Fibroblast of skin of right biceps (primary cell): Measurements from ENCODE around the gene LRRC74A.
A peak's percentile ranks its signal among the peaks of the same experiment; 100 is the strongest.

Source experiments
- DNase-seq: peaks from one replicate; pipeline ENCODE4 v3.0.0-alpha.2; 2013

The LRRC74A gene

DNA sequence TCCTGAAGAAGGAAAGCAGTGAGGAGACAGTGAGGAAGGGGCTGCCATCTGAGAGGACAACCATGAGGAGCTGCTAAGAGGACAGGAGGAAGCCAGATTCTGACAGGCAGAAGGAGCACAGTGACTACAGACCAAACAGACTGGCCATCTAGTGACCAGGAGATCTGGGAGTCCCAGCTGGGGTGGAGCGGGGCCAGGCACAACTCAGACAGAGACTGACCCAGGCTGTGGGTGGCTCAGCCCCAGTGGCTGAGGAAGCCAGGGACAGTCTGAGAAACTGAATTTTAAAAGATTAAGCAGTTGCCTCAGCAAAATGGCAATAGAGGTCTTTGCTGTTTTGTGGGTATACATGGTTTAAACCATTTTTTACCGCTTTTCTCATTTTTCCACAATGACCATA is 28.9 kb downstream of the LRRC74A start:
- DNase-seq: no peak

DNA sequence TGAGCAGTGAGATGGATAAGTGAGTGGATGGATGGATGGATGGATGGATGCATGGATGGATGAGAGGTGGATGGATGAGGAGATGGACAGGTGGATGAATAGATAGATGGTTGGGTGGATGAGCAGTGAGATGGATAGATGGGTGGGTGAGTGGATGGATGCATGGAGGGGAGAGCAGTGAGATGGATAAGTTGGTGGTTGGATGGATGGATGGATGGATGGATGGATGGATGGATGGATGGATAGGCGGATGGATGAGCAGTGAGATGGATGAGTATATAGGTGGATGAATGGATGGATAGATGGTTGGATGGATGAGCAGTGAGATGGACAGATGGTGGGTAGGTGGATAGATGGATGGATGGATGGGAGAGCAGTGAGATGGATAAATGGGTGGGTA is 30.6 kb downstream of the LRRC74A start:
- DNase-seq: no peak

DNA sequence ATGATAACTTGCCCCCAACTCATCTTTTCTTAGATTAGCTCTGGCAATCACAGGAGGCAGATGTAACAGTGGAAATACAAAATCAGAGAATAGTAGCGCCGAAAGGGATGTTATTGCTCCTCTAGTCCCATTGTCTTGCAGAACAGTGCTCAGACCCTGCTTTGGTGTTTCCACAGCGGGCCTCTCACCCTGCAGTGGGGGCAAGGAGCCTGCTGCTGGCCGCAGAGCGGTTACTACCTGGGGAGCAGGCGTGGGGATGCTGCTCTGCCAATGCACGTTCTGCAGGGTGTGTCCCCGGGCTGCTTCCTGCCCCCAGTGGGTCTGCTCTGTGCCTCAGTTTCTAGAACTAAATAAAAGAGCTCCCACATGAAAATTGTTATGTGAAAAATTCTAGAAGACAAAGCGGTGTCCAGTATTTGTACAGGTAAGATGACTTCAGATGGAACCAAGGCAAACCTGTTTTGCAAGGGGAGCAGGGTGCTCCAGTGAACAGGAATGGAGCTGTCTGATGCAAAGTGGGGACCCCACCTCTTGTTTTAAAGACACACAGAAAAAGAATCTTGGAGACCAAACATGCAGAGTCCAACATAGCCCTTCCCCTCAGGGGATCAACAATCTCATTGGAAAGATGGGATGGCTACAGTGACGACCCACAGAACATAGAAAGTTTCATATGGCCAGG is 35.5 kb downstream of the LRRC74A start:
- DNase-seq: no peak

DNA sequence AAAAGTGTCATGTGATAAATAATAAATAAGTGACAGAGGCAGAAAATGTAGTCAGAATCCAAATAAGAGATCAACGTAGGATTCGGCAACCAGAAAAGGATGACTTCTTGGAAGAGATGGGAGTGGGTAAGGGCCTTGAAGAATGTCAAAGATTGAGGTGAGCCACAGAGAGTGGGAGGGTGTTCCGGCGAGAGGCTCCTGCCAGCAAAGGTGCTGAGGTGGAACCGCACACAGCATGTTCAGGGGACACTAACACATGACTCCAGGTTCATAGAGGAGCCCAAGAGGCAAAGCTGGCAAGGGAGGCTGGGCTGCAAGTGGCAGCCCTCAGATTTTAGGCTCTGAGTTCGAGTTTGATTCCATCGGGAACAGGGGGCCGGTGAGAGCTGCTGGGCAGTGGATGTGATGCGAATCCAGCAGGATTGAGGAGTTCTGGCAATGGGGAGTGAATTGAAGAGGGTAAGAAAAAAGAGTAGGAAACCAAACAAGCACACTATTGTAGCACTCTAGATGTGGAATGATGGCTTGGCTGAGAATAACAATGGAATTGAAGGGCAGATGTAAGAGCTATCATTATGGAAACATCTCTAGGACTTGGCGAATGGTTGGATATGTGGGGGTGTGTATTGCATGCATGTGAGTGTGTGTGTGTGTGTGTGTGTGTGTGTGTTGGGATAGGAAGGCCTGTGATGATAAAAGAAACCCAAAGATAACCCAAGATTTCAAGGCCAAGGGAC is 36.5 kb downstream of the LRRC74A start:
- no peak for DNase-seq

DNA sequence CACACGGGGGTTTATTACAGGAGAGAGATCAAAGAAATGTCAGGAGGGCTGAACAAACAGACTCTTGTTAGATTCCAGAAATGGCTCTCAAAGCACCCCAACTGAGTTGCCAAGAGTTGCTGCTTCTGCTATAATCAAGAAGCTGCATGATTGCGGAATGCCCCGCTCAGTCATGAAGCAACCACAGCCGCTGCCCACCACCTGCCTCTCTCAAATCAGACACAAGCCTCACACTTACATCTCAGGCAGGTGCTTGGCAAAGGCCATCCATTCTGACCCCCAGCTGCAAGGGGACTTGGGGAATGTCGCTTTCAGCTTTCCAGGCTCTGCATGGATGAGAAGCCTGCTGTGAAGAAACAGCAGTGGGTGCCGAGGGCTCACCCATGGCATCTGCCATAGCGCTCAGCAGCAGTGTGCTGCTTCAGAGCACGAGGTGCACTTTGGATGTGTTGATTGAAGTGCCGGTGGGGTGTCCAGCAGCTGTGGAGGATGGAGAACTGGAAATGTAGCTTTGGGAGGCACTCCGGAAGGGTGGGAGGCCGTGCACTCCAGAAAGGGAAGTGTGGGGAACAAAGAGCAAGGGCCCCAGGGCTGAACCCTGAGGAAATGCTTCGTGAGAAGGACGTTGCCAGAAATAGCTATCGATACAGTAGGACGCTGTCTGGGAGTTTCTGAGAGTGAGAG is 37.7 kb downstream of the LRRC74A start:
- no peak for DNase-seq

DNA sequence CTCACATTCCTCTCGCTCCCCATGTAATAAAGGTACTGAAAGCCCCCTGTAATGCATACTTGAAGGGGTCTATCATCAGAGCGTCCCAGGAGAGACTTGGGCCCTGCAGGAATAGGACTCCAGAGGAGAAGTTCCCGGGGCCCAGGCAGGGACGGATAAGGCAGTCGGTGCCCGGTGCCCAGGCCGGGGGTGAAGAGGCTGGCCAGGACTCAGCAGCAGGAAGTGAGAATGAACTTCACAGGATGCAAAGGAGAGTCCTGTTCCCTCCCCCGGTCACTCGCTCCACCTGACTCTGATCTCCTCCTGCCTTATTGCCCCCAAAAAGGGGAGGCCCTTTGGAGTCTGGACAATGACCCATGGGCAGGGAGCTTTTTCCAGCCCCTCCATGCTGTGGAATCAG is 40.2 kb downstream of the LRRC74A start:
- DNase-seq: no peak

DNA sequence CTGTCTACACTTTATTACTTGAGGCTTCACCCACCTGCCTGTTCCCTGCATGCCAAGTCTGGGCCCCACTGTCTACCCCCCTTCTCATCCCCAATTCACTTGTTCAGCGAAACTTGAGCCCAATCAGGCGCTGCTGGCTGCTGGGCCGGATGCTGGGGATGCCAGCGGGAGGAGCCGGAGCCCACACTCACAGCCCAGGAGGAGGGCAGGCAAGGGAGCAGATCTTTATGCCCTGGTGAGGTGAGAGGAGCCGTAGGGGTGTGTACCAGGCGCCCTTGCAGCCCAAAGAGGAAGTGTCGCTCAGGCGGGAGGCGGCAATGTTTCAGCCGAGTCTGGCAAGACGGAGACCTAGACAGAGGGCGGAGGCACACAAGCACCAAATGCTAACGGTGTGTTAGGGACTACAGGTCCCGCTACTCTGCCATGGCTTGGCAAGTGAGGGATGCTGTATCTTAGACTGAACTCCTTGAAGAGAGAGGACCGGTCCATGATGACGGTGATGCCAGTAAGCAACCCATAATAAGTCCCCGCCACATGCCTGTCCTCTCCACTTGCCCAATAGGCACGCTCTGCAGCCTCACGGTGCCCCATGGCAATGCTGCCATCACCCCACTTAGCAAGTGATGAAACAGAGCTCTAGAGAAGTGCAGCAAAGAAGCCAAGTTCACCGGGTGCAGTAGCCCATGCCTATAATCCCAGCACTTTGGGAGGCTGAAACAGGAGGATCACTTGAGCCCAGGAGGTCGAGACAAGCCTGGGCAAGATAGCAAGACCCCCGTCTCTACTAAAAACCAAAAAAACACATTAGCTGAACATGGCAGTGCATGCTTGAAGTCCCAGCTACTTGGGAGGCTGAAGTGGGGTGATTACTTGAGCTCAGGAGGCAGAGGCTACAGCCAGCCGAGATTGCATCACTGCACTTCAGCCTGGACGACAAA is 41.6 kb downstream of the LRRC74A start:
- DNase-seq: no peak

DNA sequence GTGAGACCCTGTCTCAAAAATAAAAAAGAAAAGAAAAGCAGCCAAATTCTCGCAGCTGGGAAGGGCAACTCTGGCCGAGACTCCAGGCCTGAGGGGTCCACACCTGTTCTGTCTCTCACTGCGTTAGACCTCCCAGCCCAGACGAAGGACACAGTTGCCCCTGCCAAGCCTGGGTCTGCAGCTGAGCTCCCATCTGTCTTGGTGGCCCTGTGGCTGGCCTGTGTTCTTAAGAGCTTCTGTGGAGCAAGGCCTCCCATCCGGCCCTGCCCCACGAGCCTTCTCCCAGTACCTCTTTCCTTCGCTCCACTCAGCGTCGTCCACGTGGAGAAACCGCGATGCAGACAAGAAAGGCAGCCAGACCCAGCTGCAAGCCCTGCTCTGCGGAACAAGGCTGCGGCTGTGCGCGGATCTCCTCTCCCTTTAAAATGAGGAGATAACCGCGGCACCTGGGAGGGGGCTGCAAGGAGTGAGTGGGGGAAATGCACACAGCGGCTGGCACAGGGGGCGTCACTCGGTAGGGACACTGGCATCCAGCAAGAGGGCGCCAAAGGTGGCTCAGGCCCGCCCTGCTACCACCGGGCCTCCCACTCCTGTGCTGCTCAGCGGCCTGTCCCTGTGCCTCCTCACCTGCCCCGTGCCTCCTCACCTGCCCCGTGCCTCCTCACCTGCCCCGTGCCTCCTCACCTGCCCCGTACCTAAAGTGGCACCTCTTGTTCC is 42.4 kb downstream of the LRRC74A start:
- DNase-seq: no peak

DNA sequence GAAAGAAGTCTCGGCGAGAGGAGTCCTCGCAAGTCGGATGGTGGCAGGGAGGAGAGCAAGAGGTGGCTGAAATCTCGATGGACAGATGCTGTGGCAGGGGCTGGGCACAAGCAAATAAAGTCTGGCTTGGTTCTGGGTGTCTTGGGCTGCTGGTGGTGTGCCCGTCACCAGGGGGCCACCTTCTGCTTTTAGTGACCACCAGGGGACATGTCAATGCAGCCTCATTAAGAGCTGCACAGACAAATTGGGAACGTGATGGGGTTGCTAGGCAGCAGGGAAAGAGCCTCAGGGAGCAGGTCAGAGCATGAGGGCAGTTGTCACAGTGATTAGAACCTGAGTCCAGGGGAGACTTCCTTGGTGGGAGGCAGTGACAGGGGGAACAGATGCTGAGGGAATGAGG is 44.0 kb downstream of the LRRC74A start:
- peak; percentile 15 for DNase-seq

DNA sequence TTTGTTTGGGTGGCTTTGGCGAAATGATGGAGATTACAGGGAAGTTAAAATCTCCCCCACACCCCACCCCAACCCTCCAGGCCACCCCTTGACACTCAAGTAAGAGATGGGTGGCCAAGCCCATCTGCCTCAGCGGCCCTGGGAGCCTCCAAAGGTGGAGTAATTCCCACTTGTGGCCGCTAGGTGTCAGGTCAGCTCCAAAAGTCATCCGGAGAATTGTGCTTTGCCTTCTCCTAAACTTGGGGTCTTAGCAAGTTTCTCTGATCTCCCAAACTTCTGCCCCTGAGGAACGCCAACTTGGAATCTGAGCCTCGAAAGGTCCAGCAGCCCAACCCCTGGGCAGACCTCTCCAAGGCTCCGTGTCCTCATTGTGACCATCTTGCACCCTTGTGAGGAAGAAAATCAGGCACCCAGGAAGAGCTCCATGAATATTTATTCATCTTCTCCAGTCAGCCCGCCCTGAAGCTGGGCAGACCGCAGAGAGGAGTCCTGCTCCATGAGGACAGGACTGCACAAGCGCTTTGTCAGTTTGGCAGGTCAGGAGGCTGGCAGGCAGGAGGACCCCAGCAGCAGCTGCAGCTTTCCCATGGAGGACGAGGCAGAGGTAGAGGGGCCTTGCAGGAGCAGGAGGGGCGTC is 46.7 kb downstream of the LRRC74A start:
- peak; percentile 42 for DNase-seq

DNA sequence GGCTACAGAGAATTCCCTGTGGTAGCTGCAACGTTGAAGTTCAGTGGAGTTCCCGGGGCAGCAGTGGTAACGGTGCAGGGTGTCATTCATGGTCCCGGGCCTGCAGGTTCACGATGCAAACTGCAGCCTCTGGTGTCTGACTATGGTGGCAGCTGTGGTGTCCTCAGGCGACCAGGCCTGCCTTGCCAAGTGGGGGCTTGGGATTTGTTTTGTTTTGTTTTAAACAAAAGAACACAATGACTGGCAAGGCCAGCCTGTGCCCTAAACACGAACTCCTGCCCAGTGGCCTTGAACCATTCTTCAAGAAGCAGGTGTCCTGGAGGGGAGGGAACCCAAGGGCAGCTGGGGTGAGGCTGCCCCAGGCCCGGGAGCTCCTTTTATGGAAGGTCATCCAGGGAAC is 48.5 kb downstream of the LRRC74A start:
- no peak for DNase-seq

DNA sequence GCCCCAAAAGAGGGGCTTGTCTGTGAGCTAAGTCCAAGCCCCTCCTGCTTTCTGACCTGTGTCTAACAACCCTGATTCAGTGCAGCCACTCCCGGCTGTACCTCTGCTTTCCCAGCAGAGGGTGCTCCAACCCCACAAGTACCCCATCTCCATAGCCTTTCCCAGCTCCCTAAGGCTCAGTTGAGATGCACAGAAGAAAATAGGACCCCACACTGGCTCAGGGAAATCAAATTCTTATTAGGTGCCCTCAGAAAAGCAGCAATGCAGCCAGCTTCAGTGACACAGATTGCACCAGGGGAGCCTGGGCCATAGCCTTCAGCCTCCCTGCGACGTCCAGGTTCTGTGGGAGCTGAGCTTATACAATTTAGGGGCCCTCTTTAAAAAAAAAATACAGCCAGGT is 49.9 kb downstream of the LRRC74A start:
- peak; percentile 56 for DNase-seq

DNA sequence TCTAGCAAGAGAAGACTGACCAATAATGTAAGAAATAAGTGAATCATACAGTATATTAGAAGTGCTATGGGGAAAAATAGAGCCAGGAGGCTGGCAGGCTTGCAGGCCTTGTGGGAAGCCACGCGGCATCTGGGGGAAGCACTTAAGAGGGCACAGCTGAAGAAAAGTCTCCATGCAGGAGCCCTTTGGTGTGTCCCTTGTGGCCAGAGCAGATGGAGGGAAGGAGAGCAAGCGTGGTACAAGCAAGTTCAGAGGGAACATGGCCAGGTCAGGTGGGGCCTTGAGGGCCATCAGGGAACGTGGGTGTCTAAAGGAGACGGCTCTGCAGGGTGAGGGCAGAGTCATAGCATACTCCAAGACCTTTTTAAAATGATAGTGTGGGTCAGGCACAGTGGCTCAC is 51.7 kb downstream of the LRRC74A start:
- DNase-seq: no peak

DNA sequence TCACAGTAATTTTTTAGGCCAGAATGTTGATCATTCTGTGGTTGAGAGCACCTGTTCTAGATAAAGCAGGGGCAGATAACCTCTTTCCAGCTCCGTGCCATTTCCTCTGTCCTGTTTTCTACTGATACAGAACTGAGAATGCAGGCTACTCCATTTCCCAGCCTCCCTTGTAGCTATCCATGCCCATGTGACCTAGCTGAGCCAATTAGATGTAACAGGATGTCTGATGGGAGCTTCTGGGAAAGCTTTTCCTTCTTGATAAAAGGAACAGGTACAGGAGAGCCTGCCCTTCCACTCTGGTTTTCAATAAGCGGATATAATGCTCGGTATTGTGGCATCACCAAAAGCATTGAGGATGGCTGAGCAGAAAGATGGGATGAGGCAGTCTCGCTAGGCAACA is 54.2 kb downstream of the LRRC74A start:
- DNase-seq: no peak

DNA sequence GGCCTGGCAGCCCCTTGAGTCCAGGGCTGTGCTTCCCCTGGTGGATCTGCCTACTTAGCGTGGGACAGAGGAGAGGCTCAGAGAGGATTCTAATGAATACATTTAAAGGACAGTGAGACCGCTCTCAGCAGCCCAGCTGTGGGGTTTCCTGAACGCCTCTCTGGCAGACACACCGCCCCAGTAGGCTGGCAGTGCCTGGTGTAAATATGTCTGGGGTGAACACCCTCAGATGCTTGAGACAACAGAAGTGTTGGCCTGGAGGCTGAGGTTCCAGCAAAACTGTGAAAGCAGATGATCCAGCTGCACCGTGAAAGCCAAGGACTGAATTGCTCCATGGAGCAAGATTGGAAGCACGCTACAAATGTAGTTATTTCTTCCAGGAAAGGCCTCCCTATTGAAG is 55.1 kb downstream of the LRRC74A start:
- no peak for DNase-seq

DNA sequence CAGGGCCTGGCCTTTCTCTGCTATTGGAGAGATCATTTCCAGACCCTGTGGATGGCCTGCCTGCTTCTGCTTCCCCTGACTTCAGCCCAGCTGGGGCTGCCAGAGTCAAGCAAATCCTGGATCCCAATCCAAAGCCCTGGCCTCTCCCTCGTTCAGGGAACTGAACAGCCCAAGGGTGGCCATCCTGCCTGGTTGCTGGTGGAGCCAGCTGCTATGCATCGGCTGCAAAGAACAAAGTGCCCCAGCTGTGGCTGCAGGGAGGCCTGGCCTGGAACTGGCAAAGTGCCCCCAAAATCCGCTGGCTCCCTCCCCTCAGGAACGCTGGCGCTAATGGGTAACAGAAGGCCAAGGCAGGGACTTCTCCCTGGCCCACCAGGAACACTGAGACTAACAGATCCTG is 56.4 kb downstream of the LRRC74A start:
- no peak for DNase-seq

DNA sequence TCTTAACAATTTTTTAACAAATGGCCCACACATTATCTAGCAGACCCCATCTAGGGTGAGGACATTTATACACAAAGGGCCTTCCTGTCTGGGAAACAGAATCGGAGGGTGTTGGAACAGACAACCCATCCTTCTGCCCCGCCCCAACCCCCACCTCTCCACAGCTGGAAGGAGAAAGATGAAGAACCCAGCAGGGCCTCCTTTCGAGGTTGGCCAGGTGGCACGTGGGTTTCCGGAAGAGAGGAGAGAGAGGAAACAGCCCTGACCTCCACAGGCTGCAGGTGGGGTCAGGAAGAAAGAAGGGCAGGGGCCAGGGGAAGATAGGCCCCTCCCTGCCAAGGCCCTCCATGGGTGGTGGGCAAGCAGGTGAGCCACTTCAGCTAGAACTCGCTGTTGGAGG is 57.2 kb downstream of the LRRC74A start:
- no peak for DNase-seq

DNA sequence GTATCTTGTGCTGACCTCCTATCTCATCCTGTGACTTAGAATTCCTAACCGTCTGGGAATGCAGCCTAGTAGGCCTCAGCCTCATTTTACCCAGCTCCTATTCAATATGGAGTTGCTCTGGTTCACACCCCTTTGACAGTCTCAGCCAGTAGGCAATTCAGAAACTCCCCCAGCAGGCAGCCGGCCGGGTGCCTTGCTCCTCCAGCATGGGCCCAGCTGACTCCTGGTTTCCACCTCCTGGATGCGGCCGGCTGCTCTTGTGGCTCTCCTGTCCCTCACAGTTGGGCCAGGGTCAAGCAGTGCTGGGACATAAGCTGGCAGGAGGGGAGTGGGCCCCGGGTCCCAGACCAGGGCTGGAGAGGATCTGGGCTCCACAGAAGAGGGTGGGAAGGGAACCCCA is 58.2 kb downstream of the LRRC74A start:
- no peak for DNase-seq

DNA sequence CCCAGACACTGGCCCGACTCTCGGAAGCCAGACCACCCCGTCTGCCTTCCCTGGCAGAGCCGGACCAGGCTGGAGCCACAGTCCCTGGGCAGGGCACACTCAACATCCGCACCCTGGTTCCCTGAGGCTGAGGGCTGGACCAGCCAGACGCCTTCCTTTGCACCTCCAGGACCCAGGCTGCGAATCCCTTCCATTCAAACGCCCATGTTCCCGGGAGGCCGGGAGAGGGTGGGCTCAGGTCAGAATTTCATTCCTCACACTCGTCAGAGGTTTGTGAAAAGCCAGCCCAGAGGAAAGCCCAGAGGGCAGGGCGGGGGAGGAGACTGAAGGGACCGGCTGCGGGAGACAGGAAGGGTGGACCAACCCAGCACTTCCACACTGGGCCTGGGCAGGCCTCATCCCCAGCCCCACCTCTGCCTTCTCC is 58.7 kb downstream of the LRRC74A start:
- DNase-seq: no peak

DNA sequence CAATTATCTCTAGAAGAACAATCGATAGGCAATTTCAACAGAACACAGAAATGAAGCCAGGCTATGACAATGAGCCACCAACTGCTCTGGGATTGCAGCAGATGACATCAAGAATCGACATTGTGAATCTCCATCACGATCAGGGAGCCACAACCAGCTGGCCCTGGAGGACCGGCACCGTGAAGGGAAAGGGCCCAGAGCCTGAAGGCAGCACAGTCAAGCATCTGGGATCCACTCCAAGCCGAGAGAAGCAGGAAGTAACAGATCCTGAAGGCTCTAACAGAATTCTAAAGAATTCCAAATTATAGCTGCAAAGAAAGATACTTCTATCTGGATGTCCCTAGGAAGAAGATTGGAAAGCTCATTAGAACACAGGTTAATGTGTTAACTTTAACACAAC is 61.0 kb downstream of the LRRC74A start:
- DNase-seq: no peak

DNA sequence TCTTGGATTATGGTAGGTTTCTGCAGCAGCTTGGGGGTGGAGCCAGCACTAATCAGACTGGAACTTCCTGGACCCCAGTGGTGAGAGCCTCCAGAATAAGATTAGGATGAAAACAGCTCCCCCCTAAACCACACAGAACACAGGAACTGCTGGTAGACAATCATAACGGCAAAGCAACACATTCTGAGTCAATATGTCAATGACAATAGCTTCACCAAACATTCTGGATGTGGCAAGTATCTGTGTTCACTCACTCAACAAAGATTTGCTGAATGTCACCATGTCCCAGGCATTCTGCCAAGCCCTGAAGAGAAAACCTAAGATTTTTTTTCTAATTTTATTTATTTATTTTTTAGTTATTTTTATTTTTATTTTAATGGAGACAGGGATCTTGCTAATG is 65.2 kb downstream of the LRRC74A start:
- DNase-seq: peak; percentile 16

DNA sequence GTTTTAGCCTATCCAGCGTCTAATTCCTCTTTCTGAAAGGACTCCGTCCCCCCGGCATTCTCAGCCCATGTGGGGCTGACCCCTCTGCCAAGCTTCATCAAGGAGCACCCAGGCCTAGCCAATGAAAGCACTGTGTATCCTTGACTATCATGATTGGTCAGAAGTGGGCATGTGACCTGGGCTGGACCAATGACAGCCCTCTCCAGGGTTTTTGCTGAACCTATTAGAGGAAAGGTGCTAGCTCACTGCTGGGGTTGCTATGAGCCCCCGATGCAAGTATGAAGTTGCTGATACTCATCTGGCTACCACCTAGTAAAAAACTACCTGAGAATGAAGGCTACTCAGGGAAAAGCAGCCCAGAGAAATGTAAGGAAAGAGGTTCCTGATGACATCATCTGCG is 68.1 kb downstream of the LRRC74A start:
- DNase-seq: no peak
